IPS-15b (cell line): ENCODE measurements around the gene TM4SF1.

Experiments
- H3K27me3 ChIP-seq: one replicate; pipeline ENCODE4 v1.6.1; 2013; ENCODE audit warnings: low read length; ENCODE audit not compliant: control insufficient read depth, insufficient read depth
- H3K36me3 ChIP-seq: one replicate; pipeline ENCODE4 v1.6.1; 2013; ENCODE audit warnings: low read length; ENCODE audit not compliant: control insufficient read depth, insufficient read depth
- H3K4me1 ChIP-seq: one replicate; pipeline ENCODE4 v1.6.1; 2013; ENCODE audit warnings: mild to moderate bottlenecking, low read length; ENCODE audit not compliant: control insufficient read depth, insufficient read depth
- H3K4me3 ChIP-seq: one replicate; pipeline ENCODE4 v1.5.1; 2013; ENCODE audit warnings: low read depth, low read length
- H3K9ac ChIP-seq: one replicate; pipeline ENCODE4 v1.6.1; 2013; ENCODE audit warnings: low read depth, mild to moderate bottlenecking, low read length
- H3K9me3 ChIP-seq: one replicate; pipeline ENCODE4 v1.6.1; 2013; ENCODE audit warnings: mild to moderate bottlenecking, low read length; ENCODE audit not compliant: control insufficient read depth, insufficient read depth

Gene TM4SF1

GRCh38 chr3:149332227-149332765, 45.2 kb downstream of the TM4SF1 start:
- Histone ChIP-seq H3K9ac (no peak overlapping the region), H3K4me1 (peaks cover 13% of the 10 kb centered on the region), H3K36me3 (no peaks in the 10 kb centered on the region), H3K4me3 (no peak overlapping the region), H3K9me3 (no peaks in the 10 kb centered on the region), H3K27me3 (no peaks in the 10 kb centered on the region)

DNA sequence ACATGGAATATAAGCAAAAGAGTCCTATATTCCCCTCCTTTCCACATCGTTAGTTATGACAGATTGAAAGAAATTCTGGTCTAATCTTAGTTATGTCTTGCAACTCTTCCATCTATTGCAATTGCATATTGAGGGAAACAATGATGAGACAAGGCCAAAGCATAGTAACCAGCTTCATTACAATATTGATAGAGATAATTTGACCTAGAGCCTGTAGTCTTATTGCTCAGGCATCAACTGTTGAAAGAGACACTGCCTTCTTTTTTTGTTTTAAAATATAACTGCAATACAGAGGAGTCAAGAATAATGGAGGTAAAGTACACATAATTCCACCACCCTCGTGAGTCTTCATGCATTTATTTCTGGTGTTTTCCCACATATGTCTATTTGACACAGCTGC, 46.1 kb downstream of the TM4SF1 start:
- H3K4me1 ChIP-seq = peaks cover 13% of the 10 kb centered on the region
- no peak overlapping the region for H3K4me3 ChIP-seq
- no peaks in the 10 kb centered on the region for H3K9me3 ChIP-seq
- no peak overlapping the region for H3K9ac ChIP-seq
- no peaks in the 10 kb centered on the region for H3K27me3 ChIP-seq
- H3K36me3 ChIP-seq = no peaks in the 10 kb centered on the region

DNA sequence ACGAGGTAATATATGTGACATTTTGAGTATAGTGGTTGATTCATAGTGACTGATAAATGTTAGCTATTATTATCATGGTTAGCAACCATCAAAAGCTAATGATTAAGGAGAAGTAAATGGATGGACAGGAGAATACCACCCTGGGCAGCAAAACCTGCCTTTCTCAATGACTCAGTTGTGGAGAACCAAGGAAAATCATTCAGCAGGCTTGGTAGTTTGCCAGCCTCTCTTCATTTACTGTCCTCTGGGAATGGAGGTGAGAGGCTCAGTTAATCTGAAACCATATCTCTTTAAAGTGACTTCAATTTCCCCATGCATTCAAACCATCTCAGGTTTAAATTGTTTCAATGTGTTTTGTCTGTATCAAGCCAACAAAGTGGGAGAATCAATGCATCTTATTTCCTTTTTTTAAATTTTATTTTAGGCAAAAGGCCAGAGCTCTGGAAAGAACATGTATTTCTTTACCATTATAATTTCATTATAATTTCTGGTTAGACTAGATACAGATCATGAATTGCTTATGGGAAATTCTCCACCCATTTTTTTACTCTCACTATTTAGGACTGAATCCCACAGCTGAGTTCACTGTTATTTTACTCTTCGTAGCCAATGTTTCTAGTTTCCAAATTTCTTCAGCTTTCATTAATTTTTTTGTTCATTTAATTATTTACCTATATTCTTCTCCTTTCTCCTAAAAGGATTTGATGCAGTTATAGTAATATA, 46.7 kb downstream of the TM4SF1 start:
- Histone ChIP-seq H3K36me3 (no peaks in the 10 kb centered on the region), H3K4me1 (peaks cover 13% of the 10 kb centered on the region), H3K9me3 (no peaks in the 10 kb centered on the region), H3K4me3 (no peak overlapping the region), H3K9ac (no peak overlapping the region), H3K27me3 (no peaks in the 10 kb centered on the region)

DNA sequence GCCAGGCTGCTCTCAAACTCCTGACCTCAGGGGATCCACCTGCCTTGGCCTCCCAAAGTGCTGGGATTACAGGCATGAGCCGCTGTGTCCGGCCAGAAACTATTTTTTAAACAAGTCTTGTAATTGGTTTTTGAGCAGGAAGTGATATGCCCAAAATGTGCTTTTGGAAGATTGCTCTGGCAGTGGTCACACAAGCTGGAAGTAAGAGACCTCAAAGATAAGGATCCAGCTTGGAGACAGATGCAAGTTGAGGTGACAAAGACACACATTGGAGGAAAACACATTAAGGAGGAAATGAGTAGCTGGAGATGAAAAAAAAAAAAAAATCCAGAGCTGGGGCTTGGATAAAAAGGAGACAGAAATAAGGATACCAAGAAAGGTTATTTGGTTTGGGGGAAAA, 50.3 kb downstream of the TM4SF1 start:
- no peak overlapping the region for H3K4me3 ChIP-seq

GRCh38 chr3:149325581-149325980, 51.9 kb downstream of the TM4SF1 start:
- Histone ChIP-seq H3K4me3 (no peak overlapping the region), H3K36me3 (no peaks in the 10 kb centered on the region), H3K4me1 (no peaks in the 10 kb centered on the region), H3K9ac (no peak overlapping the region), H3K9me3 (no peaks in the 10 kb centered on the region), H3K27me3 (no peaks in the 10 kb centered on the region)

More for the DNA sequence above, 50.3 kb downstream of the TM4SF1 start:
- Histone ChIP-seq H3K27me3 (no peaks in the 10 kb centered on the region), H3K36me3 (no peaks in the 10 kb centered on the region), H3K9ac (no peak overlapping the region), H3K4me1 (no peaks in the 10 kb centered on the region), H3K9me3 (no peaks in the 10 kb centered on the region)

DNA sequence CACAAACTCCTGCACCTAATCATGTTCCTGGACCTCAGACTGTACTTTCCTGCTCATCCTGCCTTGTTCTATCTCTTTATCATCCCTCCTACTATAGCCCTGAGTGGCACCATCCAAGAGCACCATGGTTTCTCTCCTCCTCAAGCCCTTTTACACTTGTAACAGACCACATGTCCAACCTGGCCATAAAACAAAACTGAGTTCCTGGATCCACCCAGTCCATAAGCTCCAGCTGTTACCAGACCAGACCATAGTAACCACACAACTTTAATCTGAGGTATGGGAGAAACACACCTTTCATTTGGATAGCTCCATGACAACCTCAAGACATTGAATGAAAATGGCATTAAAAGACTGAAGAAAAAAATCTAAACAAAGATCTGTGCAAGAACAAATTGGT, 53.1 kb downstream of the TM4SF1 start:
- no peaks in the 10 kb centered on the region for H3K27me3 ChIP-seq
- H3K4me3 ChIP-seq = no peak overlapping the region
- no peaks in the 10 kb centered on the region for H3K9me3 ChIP-seq
- H3K36me3 ChIP-seq = no peaks in the 10 kb centered on the region
- no peak overlapping the region for H3K9ac ChIP-seq
- no peaks in the 10 kb centered on the region for H3K4me1 ChIP-seq

DNA sequence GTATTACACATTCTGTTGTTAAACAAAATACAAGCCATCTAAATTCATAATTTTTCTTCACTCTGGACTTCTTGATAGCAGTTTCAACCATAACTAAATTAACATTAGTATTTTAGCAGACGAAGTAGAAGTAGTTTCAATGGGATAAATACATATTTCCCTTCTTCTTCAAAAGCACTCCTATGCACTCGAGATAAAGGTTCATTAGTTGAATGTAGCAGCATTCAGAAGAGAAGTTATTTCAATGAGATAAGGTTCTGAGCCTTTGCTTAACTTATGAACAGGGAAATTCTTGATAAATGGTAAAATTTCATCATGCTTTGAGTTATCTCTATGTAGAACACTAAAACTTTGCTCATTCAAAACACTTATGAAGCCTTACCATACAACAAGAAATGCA, 55.8 kb downstream of the TM4SF1 start:
- H3K27me3 ChIP-seq = no peaks in the 10 kb centered on the region
- no peaks in the 10 kb centered on the region for H3K9me3 ChIP-seq
- no peak overlapping the region for H3K4me3 ChIP-seq
- H3K36me3 ChIP-seq = no peaks in the 10 kb centered on the region
- no peak overlapping the region for H3K9ac ChIP-seq
- no peaks in the 10 kb centered on the region for H3K4me1 ChIP-seq

- no peak overlapping the region for H3K9ac ChIP-seq
- no peaks in the 10 kb centered on the region for H3K36me3 ChIP-seq
- H3K9me3 ChIP-seq = no peaks in the 10 kb centered on the region
- H3K4me3 ChIP-seq = no peak overlapping the region
- no peaks in the 10 kb centered on the region for H3K4me1 ChIP-seq
- H3K27me3 ChIP-seq = no peaks in the 10 kb centered on the region
These were observed 56.3 kb downstream of the TM4SF1 start for GRCh38 chr3:149321136-149321535.

- no peaks in the 10 kb centered on the region for H3K27me3 ChIP-seq
- H3K4me1 ChIP-seq = no peaks in the 10 kb centered on the region
- H3K4me3 ChIP-seq = no peak overlapping the region
- no peaks in the 10 kb centered on the region for H3K9me3 ChIP-seq
- H3K9ac ChIP-seq = no peak overlapping the region
- H3K36me3 ChIP-seq = no peaks in the 10 kb centered on the region
These were observed 57.7 kb downstream of the TM4SF1 start for GRCh38 chr3:149319750-149320149.
